Measurements from ENCODE around the gene MBLAC1.

The MBLAC1 gene

DNA sequence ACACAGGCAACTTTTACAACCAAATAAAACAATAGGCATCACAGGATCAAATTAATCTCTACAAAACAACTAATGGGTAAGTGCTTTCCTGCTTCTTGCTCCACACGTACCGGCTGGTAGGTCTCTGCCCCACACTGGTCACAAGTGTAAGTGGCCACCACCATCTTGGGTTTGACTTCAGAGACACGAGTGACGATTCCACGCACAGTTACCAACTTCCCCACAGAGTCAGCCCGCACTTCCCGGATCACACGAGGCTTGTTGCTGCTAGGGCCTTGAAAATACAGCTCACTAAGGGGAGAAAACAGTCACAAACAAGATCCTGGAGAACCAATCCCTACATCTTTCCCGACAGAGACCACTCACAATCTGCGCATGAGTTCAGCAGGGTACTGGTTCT lies 27.9 kb upstream of the MBLAC1 start:
- DNase-seq = no peak

DNA sequence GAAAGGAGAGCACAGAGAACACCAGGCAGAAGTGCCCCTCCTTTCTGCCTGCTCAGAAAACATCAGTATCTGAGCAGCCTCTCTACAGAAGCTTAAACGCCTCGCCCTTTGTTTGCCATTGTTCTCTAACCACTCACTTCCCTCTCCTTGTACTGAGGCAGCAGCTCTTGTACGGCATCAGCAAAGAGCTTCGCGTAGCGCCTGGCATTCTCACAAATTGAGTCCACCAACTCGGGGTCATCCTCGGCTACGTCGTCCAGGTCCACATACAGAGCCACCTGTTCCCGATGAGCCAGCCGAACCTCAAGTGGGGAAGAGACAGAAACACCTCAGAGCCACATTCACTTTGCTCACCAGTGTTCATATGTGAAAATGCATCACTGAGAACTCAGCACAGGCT lies 27.3 kb upstream of the MBLAC1 start:
- DNase-seq = no peak

GRCh38 chr7:100100420-100101015 lies 26.2 kb upstream of the MBLAC1 start:
- DNase-seq = peak; percentile 97

GRCh38 chr7:100101016-100101862 lies 25.5 kb upstream of the MBLAC1 start, which contains the start of the genes AP4M1 and MCM7:
TSS of gene AP4M1 (plus strand) at chr7:100101643. CDS start at chr7:100101715, 72 bp downstream.
TSS of gene MCM7 (minus strand) at chr7:100101397. CDS start at chr7:100101294, 103 bp downstream.
- peak; percentile 100 for DNase-seq

DNA sequence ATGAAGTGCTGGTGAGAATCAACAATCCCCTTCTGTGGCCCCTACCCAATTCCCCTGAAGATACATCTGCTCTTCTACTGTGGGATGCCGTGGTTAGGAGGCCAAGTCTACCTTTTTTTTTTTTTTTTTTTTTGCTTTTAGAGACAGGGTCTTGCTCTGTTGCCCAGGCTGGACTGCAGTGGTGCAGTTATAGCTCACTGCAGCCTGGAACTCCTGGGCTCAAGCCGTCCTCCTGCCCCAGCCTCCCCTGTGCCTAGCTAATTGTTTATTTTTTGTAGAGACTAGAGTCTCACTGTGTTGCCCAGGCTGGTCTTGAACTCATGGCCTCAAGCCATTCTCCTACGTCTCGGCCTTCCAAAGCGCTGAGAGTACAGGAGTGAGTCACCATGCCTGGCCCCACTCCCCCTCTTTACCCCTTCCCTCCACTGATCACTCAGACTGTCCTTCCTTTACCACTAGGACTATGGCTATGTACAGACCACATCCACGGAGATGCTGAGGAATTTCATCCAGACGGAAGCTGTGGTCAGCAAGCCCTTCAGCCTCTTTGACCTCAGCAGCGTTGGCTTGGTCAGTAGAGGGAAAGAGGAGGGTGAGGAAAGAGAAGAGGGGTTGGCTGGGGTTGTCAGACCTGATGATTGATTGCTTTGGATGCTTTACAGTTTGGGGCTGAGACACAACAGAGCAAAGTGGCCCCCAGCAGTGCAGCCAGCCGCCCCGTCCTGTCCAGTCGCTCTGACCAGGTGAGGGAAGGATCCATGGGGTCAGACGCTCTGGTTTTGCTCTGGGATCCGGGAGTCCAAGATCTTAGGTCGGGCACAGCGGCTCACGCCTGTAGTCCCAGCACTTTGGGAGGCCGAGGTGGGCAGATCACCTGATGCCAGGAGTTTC lies 23.6 kb upstream of the MBLAC1 start:
- DNase-seq = no peak

GRCh38 chr7:100105534-100105933 lies 21.2 kb upstream of the MBLAC1 start:
- DNase-seq = no peak

DNA sequence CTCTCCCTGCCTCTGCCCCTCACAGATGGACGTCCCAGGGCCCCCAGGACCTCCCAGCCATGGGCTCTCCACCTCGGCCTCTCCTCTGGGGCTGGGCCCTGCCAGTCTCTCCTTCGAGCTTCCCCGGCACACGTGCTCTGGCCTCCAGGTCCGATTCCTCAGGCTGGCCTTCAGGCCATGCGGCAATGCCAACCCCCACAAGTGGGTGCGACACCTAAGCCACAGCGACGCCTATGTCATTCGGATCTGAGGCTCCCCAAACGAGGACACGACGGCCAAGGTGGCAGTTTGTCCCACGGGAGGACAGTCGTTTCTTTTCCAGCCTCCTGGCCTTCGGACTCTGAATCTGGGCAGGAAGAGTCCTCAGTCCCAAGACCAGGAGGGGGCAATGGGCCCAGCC lies 20.1 kb upstream of the MBLAC1 start:
- no peak for DNase-seq

DNA sequence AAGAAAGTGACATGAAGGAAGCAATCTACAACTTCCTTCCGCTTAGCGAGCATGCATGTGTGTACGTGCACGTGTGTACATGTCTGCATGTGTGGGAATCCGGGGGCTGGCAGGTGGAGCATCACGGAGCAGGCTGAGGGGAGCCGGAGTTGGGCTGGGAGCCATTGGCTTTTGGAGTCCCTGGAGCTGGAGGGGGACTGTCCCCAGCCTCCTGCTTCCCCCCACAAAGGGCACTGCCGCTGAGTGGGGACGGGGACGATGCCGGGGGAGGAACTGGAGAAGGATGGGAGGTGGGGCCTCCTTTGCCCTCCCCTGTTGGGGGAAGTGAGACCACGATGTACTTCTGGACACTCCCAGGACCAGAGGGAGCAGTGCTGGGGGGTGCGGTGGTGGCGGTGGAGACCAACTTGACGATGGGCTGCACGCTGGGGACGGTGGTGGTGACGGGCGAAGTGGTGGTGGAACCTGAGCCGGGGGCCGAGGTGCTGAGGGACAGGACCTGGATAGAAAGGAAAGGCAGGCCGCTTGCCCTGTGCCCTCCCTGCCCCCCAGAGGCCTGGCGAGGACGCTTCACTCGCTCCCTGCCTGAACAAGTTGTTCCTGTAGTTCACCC lies 19.5 kb upstream of the MBLAC1 start:
- DNase-seq = no peak

DNA sequence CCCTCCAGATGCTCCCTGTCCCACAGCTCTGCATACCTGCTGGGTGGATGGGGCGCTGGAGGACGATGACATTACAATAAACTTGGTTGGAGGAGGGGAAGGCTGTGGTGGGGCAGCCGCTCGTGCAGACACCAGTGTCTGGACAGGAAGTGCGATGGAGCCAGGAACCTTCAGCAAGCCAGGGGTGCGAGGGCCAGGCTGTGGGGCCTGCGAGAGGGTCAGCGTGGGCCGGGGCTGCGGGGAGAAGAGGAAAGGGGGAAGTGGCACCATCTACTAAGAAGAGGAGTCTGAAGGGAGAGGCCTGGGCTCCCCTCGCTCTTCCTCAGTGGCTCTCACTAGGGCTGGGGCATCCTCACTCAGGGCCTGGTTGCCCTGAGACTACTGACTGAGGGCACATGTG lies 18.9 kb upstream of the MBLAC1 start:
- no peak for DNase-seq

GRCh38 chr7:100109521-100110163 lies 17.1 kb upstream of the MBLAC1 start:
- DNase-seq = no peak

GRCh38 chr7:100111156-100111555 lies 15.6 kb upstream of the MBLAC1 start:
- no peak for DNase-seq

DNA sequence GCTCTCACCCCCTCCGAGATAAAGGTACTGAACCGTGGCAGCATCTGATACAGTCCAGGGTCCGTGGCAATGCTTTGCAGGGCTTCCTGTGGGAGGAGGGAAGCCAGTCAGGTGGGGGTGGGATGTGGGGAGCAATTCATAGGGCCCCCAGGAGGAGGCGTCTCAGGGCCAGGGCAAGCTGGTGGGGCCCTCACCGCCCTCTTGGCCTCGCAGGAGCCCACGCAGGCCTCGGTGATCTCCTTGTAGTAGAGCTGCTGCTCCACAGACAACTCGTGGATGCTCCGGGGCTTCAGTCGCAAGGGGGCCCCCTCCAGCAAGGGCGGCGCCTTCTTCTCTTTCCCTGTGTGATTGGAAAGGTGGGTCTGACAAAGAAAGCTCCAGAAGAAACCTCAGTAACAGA lies 14.9 kb upstream of the MBLAC1 start:
- DNase-seq = no peak

GRCh38 chr7:100115026-100115425 lies 11.7 kb upstream of the MBLAC1 start:
- DNase-seq = no peak

DNA sequence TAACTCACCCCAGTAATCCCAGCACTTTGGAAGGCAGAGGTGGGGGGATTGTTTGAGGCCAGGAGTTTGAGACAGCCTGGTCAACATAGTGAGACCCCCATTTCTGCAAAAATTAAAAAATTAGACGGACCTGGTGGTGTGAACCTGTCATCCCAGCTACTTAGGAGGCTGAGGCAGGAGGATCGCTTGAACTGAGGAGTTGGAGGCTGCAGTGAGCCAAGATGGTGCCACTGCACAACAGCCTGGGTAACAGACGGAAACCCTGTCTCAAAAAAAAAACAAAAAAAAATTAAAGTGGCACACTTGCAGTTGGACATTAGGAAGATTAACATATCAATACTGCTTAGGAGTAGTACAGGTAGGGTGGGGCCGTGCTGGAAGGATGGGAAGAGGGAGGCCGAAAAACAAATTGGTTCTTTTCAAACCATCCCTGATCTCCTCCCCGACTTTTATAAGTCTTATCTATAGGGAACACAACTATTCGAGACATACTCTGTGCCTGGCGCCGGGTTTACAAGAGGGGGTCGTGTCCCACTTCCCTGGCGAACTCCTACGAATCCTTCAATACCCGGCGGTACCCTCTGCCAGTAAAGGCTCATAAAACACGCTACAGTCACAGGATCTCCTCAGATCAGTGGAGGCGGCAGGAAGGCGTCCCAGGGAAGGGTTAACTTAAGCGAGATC lies 8.2 kb upstream of the MBLAC1 start:
- no peak for DNase-seq

DNA sequence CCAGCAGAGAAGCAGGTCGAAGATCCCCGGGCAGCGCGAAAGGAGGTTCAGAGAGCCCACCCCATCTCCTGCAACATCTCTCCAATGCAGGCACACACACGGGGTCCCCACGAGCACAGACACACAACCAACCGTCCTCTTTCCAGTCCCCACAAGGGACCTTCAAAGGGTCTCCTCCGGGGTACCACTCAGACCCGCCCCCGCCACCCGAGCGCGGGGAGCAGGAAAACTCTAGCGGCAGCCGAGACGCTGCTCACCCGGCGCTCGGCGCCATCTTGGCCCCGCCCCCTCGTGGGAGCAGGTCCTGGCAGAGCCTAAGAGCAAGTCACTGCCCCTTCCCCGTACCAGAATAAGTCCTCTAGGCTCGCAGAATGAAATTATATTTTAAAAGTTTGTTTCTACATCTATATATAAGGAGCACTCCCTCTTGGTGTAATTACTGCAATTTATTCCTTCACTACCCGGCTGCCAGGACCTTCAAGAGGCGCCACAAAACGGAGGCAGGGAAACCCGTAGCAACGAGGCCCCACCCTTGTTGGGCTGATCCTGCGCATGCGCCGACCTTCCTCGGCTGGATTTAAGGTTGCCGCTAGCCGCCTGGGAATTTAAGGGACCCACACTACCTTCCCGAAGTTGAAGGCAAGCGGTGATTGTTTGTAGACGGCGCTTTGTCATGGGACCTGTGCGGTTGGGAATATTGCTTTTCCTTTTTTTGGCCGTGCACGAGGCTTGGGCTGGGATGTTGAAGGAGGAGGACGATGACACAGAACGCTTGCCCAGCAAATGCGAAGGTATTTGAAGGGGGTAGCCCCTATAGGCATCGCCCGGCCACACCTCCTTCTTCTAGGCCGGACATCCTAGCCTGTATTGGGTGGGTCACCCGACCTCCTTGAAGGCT lies 7.4 kb upstream of the MBLAC1 start, which contains the start of the genes CNPY4 and TAF6:
Gene CNPY4, plus strand, starts transcription at position 563 of the 898 bp plus-strand sequence. Its CDS starts 111 bp downstream, at position 674.
Gene TAF6, minus strand, starts transcription at position 287 of the 898 bp plus-strand sequence. CDS start 5,149 bp downstream, outside the sequence.
- DNase-seq = peak; percentile 98

DNA sequence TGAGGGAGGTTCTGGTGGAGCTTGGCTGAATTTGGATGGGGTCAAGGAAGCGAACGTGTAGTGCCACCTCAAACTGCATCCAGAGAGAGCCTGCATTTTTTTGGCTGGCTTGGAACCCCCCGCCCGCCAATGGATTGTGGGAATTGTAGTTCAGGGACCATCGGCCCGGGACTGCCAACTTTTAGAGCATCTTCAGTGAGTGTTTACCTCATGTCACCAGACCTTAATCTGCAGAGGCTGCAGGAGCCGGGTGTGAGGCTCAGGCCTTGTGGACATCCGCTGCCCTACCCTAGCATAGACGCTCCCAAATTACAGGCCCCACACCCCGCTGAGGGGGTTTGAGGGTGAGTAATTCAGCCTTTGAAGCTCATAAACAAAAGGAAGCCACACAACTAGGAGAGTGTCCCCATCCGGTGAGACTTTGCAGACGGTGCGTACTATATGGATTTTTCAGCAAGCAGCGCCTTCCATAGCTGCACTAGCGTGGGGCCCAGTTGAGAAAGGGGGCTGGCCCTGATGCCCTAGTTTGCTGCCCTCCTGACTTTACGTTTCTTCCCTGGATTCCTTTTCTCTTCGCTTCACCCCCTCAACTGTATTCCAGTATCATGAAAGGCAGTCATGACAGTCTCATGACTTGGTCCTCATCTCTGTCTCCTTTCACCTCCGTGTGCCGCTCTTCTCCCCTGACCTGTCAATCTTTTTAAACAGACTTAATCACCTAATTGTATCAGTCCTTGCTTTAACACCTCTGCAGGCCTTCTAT lies 6.6 kb upstream of the MBLAC1 start:
- peak; percentile 83 for DNase-seq

GRCh38 chr7:100120733-100121036 lies 6.1 kb upstream of the MBLAC1 start:
- DNase-seq = no peak

GRCh38 chr7:100122067-100122466 lies 4.7 kb upstream of the MBLAC1 start:
- no peak for DNase-seq

DNA sequence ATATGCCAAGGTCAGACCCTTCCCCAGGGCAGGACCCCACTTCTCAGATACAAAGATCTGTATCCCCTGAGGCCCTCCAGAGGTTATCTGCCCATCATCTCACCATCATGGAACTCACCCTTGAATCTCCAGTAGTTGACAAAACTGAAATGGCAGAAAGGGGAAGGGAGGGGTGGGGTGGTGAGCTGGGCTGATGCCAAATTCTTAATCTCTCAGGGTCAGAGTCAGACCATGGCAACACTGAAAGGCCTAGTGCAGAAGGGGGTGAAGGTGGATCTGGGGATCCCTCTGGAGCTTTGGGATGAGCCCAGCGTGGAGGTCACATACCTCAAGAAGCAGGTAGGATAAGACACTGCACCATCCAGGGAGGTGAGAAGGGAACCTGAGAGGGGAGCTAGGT lies 4.2 kb upstream of the MBLAC1 start:
- no peak for DNase-seq

Measured in RPMI8226 (cell line).